Activated CD8-positive, alpha-beta memory T cell treated with anti-CD3 and anti-CD28 coated beads, Interleukin-2, amount 50 U/mL, for 1 hour (primary cell): Measurements from ENCODE around the gene MOSMO.
"Not testable (repeated sequence)": the region's sequence is repeated elsewhere in the genome, so short reads cannot be mapped to it uniquely, and the experiment has no call there.

Source experiments
- DNase-seq: peaks from one replicate; pipeline ENCODE4 v3.0.0-alpha.2; 2020; ENCODE audit errors: extremely low read depth

Gene MOSMO

GRCh38 chr16:22093331-22093730 lies 85.4 kb downstream of the MOSMO start:
- no peak for DNase-seq

DNA sequence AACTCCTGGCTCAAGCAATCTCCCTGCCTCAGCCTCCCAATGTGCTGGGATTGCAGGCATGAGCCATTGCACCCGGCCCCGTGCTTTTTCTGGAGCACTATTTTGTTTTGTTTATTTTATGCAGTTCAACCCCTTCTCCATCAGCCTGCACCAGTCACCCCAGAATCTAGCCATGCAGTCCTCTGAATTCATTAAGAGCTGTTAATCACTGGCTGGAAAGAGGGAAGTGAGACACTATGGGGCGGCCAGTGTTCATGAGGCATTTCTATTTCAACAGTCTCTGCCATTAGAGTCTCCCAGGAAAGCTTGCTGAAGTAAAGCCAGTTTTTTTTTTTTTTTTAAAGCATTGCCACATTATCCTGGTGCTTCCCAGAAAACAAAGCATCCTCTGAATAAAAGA lies 86.1 kb downstream of the MOSMO start:
- no peak for DNase-seq

- DNase-seq: no peak
These were observed 90.7 kb downstream of the MOSMO start for GRCh38 chr16:22098405-22099255.

GRCh38 chr16:22099256-22099975 lies 91.5 kb downstream of the MOSMO start:
- DNase-seq: no peak

DNA sequence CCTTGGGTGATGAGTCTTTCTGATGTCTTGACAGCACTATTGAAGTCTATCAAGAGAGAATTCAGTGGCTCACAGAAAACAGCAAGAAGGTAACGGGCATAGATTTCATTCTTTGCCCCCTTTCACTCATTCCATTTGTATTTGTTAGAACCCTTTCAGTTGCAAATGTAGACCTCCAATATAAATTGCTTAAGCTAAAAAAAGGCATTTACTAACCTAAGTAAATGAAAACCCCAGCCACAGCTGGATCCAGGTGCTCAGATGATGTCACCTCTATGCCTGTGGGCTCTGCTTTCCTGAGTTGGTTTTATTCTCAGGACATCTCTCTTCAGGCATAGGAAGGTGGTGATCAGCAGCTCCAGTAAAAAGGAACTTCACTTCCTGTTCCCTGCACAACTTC lies 95.5 kb downstream of the MOSMO start:
- DNase-seq: no peak

DNA sequence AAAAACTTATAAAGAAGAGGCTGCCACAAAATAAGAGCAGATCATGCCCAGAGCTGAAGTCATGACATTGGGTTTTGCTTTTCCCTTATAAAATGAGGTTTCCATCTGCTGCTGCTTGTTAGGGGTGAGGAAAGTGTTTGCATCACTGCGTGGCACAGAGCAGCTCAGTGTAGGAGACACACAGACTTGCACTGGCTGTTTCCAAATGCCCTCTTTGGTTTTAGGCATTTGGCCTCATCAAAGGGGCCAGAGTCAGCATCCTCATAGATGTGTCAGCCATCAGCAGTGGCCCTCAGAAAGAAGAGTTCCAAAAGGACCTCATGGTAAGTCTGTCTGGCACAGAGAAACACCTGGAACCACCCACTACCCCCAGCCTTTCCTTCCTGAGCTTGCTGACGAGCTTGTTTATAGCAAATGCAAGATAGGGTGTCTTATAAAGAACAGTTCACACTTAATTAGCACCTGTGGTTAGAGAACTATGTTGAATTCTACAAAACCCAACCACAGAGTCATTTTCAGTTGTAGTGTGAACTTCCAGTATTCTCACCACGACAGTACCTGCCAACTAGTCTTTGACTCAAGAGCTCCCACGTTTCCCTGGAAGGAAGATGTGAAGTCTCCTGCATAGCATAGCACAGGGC lies 101.5 kb downstream of the MOSMO start:
- no peak for DNase-seq

DNA sequence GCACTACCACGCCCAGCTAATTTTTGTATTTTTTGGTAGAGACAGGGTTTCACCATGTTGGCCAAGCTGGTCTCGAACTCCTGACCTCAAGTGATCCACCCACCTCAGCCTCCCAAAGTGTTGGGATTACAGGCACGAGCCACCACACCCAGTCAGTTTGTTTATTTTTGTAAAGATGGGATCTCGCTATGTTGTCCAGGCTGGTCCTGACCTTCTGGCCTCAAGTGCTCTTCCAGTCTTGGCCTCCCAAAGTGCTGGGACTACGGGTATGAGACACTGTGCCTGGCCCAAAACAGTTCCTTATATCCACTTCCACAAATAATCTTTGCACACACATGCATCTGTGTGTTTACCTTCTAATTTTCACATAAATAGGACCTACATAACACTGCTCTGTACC lies 103.7 kb downstream of the MOSMO start:
- not testable (repeated sequence) for DNase-seq

DNA sequence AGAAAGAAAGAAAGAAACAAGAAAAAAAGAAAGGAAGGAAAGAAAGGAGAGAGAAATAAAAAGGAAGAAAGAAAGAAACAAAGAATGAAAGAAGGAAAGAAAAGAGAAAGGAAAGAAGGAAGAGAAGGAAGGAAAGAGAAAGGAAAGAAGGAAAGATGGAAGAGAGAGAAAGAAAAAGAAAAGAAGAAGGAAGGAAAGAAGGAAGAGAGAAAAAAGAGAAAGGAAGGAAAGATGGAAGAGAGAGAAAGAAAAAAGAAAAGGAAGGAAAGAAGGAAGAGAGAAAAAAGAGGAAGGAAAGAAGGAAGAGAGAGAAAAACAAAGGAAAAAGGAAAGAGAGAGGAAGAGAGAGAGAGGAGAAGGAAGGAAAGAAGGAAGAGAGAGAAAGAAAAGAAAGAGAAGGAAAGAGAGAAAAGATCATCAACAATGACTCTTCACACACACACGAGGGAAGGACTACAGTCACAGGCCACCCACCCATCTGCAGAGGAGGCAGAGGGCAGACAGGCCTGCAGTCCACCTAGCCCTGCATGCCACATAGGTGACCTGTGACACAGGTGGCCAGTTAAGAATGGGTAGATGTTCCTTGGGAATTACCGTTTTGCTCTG lies 108.3 kb downstream of the MOSMO start:
- no peak for DNase-seq

DNA sequence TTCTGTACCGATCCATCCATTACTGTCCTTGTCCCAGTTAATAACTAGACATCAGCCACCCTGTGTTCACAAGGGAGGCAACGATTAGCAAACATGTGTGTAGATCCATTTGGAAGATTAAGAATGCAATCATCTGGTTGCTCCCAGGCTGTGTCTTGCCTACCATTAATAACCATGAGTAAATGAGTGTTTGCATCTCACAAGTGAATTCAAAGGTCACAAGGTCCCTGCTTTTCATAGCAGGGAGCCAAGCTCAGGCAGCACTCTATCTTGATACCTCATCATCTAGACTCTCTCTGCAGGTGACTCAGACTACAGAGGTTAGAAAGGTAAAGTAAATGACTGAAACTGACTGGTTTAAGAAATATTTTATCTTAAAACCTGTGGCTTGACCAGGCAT lies 109.7 kb downstream of the MOSMO start:
- no peak for DNase-seq

DNA sequence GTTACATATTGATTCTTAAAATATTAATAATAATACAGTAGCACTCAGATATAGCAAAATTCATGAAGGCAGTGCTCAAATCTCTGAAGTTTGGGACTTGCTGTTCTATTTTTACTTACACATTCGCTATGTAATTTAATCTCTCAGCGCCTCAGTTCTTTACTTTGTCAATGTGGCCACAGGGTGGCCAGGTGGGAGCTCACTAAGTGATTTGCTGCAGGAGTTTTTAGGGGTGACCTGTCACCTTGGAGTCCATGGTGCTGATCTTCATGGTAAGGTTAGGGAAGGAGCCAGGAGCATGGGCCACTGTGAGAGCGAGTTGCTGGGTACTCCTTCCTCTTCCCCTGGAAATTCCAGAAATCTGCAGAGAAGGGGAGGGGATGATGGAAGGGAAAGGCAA lies 112.5 kb downstream of the MOSMO start:
- DNase-seq: no peak

GRCh38 chr16:22122239-22122638 lies 114.3 kb downstream of the MOSMO start:
- DNase-seq: no peak

DNA sequence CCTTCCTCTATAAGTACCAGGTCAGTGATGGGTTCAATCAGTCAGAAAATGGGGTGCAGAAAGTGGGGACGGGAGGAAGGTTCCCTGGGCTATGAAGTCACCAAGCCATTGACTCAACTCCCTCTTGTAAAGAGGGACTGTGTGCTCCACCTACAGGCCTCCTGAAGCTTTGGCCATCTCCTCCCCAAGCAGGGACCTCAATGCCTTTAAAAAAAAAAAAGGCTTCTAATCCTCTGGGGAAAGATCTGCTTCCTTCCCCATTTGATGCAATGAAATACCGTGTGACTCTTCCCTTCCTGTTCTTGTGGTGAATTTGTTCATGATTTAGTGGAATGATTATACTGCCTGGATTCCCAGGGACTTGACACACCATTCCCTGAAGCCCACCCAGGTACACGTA lies 115.2 kb downstream of the MOSMO start:
- DNase-seq: no peak

DNA sequence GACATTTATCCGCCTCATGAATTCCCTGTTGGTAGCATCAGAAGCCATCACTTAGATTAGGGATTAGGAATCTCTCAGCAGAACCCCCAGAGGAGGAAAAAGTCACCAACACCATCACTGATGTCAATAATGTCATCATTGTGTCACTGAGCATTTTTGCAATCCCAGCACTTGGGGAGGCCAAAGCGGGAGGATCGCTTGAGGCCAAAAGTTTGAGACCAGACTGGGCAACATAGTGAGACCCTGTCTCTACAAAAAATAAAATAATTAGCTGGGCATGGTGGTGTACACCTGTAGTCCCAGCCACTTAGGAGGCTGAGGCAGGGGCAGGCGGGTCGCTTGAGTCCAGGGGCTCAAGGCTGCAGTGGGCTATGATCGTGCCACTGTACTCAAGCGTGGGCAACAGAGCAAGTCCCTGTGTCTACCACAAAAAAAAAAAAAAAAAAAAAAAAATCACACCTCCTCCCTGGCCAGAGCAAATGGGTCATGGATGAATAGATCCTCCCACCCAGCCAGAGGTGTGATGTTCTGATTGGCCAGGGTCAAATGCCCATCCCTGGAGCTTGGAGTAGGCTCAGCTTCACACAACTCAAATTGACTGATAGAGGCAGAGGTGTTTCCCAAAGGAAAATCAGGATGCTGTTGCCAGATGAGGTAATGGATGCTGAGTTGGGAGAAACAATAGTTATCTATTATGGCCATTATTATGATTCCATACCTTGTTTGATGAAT lies 116.0 kb downstream of the MOSMO start:
- DNase-seq: no peak

DNA sequence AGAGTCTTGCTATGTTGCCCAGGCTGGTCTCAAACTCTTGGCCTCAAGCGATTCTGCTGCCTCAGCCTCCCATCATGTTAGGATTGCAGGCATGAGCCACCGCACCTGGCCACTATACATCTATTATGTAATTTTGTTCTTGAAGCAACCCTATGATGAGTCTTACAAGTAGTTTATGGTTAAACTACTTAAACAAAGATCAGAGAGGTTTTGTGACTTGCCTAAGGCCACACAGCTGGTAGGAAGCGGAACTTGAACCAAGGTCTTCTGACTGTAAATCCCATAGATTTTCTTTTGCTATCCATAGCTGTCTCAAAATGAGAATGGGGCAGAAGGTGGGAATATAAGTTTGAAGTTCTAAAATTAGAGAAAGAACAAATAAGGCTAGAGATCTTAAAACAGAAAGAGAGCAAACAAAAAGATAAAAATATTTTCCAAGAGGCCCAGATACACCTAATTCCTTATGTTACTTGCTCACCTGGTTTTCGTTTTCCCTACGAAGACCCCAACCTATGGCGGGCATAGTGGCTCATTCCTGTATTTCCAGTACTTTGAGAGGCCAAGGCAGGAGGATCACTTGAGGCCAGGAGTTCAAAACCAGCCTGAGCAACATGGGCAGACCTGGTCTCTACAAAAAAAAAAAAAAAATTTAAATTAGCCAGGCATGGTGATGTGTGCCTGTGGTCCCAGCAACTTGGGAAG lies 116.8 kb downstream of the MOSMO start:
- DNase-seq: no peak

- DNase-seq: no peak
These were observed 118.2 kb downstream of the MOSMO start for GRCh38 chr16:22126037-22126558.

GRCh38 chr16:22128537-22128936 lies 120.6 kb downstream of the MOSMO start:
- not testable (repeated sequence) for DNase-seq

GRCh38 chr16:22130528-22130927 lies 122.6 kb downstream of the MOSMO start:
- no peak for DNase-seq

DNA sequence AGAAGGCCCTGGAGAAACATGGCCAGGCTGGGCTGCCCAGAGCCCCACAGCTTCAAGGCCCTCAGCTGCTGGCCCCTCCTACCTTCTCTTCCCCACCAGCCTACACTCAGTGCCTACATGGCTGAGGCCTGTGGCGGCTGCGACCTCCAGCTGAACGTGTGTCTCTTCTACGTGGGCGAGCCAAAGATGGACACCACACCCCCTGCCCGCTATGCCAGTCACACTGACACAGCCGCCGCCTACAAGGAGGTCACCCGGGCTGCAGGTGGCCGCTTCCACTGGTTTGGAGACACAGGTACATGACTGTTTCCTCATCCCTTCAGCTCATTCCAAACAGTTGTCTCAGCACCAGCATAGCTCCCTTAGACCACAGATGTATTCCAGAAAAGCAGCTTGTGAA lies 124.9 kb downstream of the MOSMO start:
- DNase-seq: no peak
